ENCODE measurements around the gene GAS2L2. TPM values are rescaled to one million over a fixed set of nuclear protein-coding genes. Genes with fewer than 3 reads are reported as not detected.
"Not testable (repeated sequence)": the region's sequence is repeated elsewhere in the genome, so short reads cannot be mapped to it uniquely, and the experiment has no call there.

Gene GAS2L2
- polyA plus RNA-seq, 1 donor (not counting 4 experiments of a cell fraction or from before 2014, with no cell fraction given), result 0.05 TPM

GRCh38 chr17:35705705-35706104 lies 47.3 kb downstream of the GAS2L2 start:
- TF ChIP-seq, protein P1, sequence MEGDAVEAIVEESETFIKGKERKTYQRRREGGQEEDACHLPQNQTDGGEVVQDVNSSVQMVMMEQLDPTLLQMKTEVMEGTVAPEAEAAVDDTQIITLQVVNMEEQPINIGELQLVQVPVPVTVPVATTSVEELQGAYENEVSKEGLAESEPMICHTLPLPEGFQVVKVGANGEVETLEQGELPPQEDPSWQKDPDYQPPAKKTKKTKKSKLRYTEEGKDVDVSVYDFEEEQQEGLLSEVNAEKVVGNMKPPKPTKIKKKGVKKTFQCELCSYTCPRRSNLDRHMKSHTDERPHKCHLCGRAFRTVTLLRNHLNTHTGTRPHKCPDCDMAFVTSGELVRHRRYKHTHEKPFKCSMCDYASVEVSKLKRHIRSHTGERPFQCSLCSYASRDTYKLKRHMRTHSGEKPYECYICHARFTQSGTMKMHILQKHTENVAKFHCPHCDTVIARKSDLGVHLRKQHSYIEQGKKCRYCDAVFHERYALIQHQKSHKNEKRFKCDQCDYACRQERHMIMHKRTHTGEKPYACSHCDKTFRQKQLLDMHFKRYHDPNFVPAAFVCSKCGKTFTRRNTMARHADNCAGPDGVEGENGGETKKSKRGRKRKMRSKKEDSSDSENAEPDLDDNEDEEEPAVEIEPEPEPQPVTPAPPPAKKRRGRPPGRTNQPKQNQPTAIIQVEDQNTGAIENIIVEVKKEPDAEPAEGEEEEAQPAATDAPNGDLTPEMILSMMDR (optimal IDR thresholded peaks at IDR 0.05 in 1 of 3, IDR thresholded peaks at IDR 0.05 in 1 of 3, conservative IDR thresholded peaks at IDR 0.05 in 1 of 3; ENCODE audit: extremely low read depth in 1 of 3, insufficient read depth in 2 of 3, low read length in 3 of 3), result no peak
- TF ChIP-seq EZH2 (IDR thresholded peaks at IDR 0.05; ENCODE audit: low read length), result no peak
- H3K27ac ChIP-seq (ENCODE audit: control insufficient read depth, insufficient read depth, low read length), result no peak overlapping the region
- H3K4me3 ChIP-seq (ENCODE audit: control insufficient read depth in 2 of 3, extremely low read depth in 1 of 3, insufficient read depth in 2 of 3, low read depth in 1 of 3, low read length in 3 of 3), result no peak overlapping the region
- no peaks in the 10 kb centered on the region for H4K20me1 ChIP-seq (ENCODE audit: control insufficient read depth, extremely low read depth, insufficient read depth, low read length)
- H2AFZ ChIP-seq (ENCODE audit: control insufficient read depth, low read length), result no peak overlapping the region
- dilution Hi-C loops (cut with MboI; ENCODE audit: extremely low pct_ligation_motif_present, low sequenced_read_pairs), result no loop called here
- H3K4me2 ChIP-seq (ENCODE audit: control insufficient read depth, extremely low read depth, insufficient read depth, low read depth, low read length), result no peak overlapping the region
- H3K9me3 ChIP-seq (ENCODE audit: control insufficient read depth, low read depth, low read length), result no peaks in the 10 kb centered on the region
- FAIRE-seq, result no peak
- peaks cover 6% of the 10 kb centered on the region for H3K4me1 ChIP-seq (ENCODE audit: control insufficient read depth, extremely low read depth, insufficient read depth, low read length)
- peaks cover 9% of the 10 kb centered on the region in 2 experiments for H3K36me3 ChIP-seq (ENCODE audit: control insufficient read depth in 2 of 2, extremely low read depth in 1 of 2, insufficient read depth in 2 of 2, low read length in 2 of 2)
- no peaks in the 10 kb centered on the region for H3K9me1 ChIP-seq (ENCODE audit: control insufficient read depth, extremely low read depth, insufficient read depth, low read length)
- DNase-seq (ENCODE audit: low read depth, low spot score), result no peak
- no peak overlapping the region for H3K9ac ChIP-seq (ENCODE audit: control insufficient read depth, extremely low read depth, insufficient read depth, low read length)
- H3K27me3 ChIP-seq (ENCODE audit: control insufficient read depth, extremely low read depth, insufficient read depth, low read length), result no peaks in the 10 kb centered on the region
- no peaks in the 10 kb centered on the region for H3K79me2 ChIP-seq (ENCODE audit: control insufficient read depth, insufficient read depth, low read length)

DNA sequence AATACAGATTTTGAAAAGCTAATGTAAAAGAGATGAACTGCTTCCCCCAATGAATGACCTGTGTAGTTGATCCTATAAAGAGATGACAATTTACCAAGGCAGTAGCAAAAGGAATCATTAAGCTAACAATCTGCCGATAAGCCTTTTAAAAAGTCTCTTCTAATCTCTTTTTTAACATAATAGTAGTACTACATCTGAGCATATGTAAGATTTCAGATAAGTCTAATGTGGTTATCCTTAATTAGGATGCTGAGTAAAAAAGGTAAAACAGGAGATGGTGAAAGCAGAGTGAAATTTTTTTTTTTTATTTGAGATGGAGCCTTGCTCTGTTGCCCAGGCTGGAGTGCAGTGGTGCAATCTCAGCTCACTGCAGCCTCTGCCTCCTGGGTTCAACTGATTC lies 47.8 kb downstream of the GAS2L2 start:
- H3K27ac ChIP-seq (ENCODE audit: control insufficient read depth, insufficient read depth, low read length), result no peak overlapping the region
- no peaks in the 10 kb centered on the region for H4K20me1 ChIP-seq (ENCODE audit: control insufficient read depth, extremely low read depth, insufficient read depth, low read length)
- peaks cover 7% of the 10 kb centered on the region in 2 experiments for H3K36me3 ChIP-seq (ENCODE audit: control insufficient read depth in 2 of 2, extremely low read depth in 1 of 2, insufficient read depth in 2 of 2, low read length in 2 of 2)
- FAIRE-seq, result no peak
- no peaks in the 10 kb centered on the region for H3K79me2 ChIP-seq (ENCODE audit: control insufficient read depth, insufficient read depth, low read length)
- peaks cover 6% of the 10 kb centered on the region for H3K4me1 ChIP-seq (ENCODE audit: control insufficient read depth, extremely low read depth, insufficient read depth, low read length)
- no peak overlapping the region for H3K4me2 ChIP-seq (ENCODE audit: control insufficient read depth, extremely low read depth, insufficient read depth, low read depth, low read length)
- TF ChIP-seq EZH2 (IDR thresholded peaks at IDR 0.05; ENCODE audit: low read length), result no peak
- TF ChIP-seq, protein P1 (optimal IDR thresholded peaks at IDR 0.05 in 1 of 3, IDR thresholded peaks at IDR 0.05 in 1 of 3, conservative IDR thresholded peaks at IDR 0.05 in 1 of 3; ENCODE audit: extremely low read depth in 1 of 3, insufficient read depth in 2 of 3, low read length in 3 of 3), result no peak
- no peaks in the 10 kb centered on the region for H3K9me3 ChIP-seq (ENCODE audit: control insufficient read depth, low read depth, low read length)
- no peak for DNase-seq (ENCODE audit: low read depth, low spot score)
- no peak overlapping the region for H3K4me3 ChIP-seq (ENCODE audit: control insufficient read depth in 2 of 3, extremely low read depth in 1 of 3, insufficient read depth in 2 of 3, low read depth in 1 of 3, low read length in 3 of 3)
- H3K9me1 ChIP-seq (ENCODE audit: control insufficient read depth, extremely low read depth, insufficient read depth, low read length), result no peaks in the 10 kb centered on the region
- no peak overlapping the region for H3K9ac ChIP-seq (ENCODE audit: control insufficient read depth, extremely low read depth, insufficient read depth, low read length)
- dilution Hi-C loops (cut with MboI; ENCODE audit: extremely low pct_ligation_motif_present, low sequenced_read_pairs), result no loop called here
- H3K27me3 ChIP-seq (ENCODE audit: control insufficient read depth, extremely low read depth, insufficient read depth, low read length), result no peaks in the 10 kb centered on the region
- no peak overlapping the region for H2AFZ ChIP-seq (ENCODE audit: control insufficient read depth, low read length)

- FAIRE-seq; dilution Hi-C loops (cut with MboI; ENCODE audit: extremely low pct_ligation_motif_present, low sequenced_read_pairs); H3K36me3 ChIP-seq (ENCODE audit: control insufficient read depth in 2 of 2, extremely low read depth in 1 of 2, insufficient read depth in 2 of 2, low read length in 2 of 2): not testable (repeated sequence)
These were observed 49.7 kb downstream of the GAS2L2 start for GRCh38 chr17:35703308-35703707.

More at GRCh38 chr17:35703308-35703707, 49.7 kb downstream of the GAS2L2 start:
- not testable (repeated sequence) for H3K27me3 ChIP-seq (ENCODE audit: control insufficient read depth, extremely low read depth, insufficient read depth, low read length); H3K27ac ChIP-seq (ENCODE audit: control insufficient read depth, insufficient read depth, low read length); DNase-seq (ENCODE audit: low read depth, low spot score); H3K79me2 ChIP-seq (ENCODE audit: control insufficient read depth, insufficient read depth, low read length); H4K20me1 ChIP-seq (ENCODE audit: control insufficient read depth, extremely low read depth, insufficient read depth, low read length); H3K9ac ChIP-seq (ENCODE audit: control insufficient read depth, extremely low read depth, insufficient read depth, low read length); H3K4me2 ChIP-seq (ENCODE audit: control insufficient read depth, extremely low read depth, insufficient read depth, low read depth, low read length); H3K9me1 ChIP-seq (ENCODE audit: control insufficient read depth, extremely low read depth, insufficient read depth, low read length); H3K4me3 ChIP-seq (ENCODE audit: control insufficient read depth in 2 of 3, extremely low read depth in 1 of 3, insufficient read depth in 2 of 3, low read depth in 1 of 3, low read length in 3 of 3); H3K4me1 ChIP-seq (ENCODE audit: control insufficient read depth, extremely low read depth, insufficient read depth, low read length); H3K9me3 ChIP-seq (ENCODE audit: control insufficient read depth, low read depth, low read length); H2AFZ ChIP-seq (ENCODE audit: control insufficient read depth, low read length)

Data from keratinocyte (primary cell).